HEK293T (cell line): ENCODE results near the gene TSPAN18.

Source experiments
- ELF4 ChIP-seq: fragments of 450-650 bp; IDR thresholded peaks from 2 replicates; pipeline ENCODE4 v1.6.1; 2017; ENCODE audit warnings: antibody characterized with exemption
- FOXK2 ChIP-seq: fragments of 450-650 bp; IDR thresholded peaks from 2 replicates; pipeline ENCODE4 v1.6.1; 2016; ENCODE audit warnings: mild to moderate bottlenecking
- FOXM1 ChIP-seq: fragments of 450-650 bp; IDR thresholded peaks from 2 replicates; pipeline ENCODE4 v1.6.1; 2017; ENCODE audit warnings: mild to moderate bottlenecking, borderline replicate concordance
- NFRKB ChIP-seq: fragments of 450-650 bp; IDR thresholded peaks from 2 replicates; pipeline ENCODE4 v1.6.1; 2016; ENCODE audit warnings: mild to moderate bottlenecking, moderate library complexity
- TARDBP ChIP-seq: fragments of 450-650 bp; IDR thresholded peaks from 2 replicates; pipeline ENCODE4 v1.6.1; 2016

DNA sequence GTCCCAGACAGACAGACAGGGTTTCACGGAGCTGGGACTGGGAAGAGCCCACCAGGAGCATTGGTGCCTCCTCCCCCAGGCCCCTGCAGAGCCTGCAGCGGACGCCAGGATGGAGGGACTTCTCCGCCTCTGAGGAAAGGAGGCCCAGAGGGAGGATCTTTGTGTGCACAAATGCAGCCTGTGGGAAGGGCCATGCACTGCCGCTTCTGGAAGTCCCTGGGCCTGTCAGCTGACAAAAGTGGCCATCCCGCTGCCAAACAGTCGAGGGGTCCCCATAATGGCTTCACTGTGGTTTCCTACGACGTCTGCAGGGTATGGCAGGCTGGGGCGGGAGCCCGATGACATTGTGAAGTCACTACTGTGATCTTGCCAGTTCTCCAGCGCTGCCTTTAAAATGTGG, 150.1 kb downstream of the TSPAN18 start:
- no peak for TF ChIP-seq FOXK2
- no peak for TF ChIP-seq ELF4
- TF ChIP-seq NFRKB, result no peak
- TF ChIP-seq FOXM1, result no peak
- no peak for TF ChIP-seq TARDBP
